DND-41 (cell line): ENCODE measurements around the gene AJAP1.

ENCODE experiments used
- ATAC-seq: fragments of 200-7000 bp; cut with Tn5 transposase; 3 replicates; pipeline ENCODE4 v1.9.1; 2021; ENCODE audit warnings: low read depth; ENCODE audit not compliant: insufficient read depth
- DNase-seq: peaks from one replicate; pipeline ENCODE4 v3.0.0-alpha.2; 2020
- H2AFZ ChIP-seq: 2 replicates; pipeline ENCODE4 v1.6.0; 2012; ENCODE audit warnings: low read depth, low read length
- H3K27ac ChIP-seq: 2 replicates; pipeline ENCODE4 v1.5.1; 2012; ENCODE audit warnings: low read length, inconsistent platforms
- H3K27me3 ChIP-seq: fragments of 200-600 bp; sonication (generic); 2 replicates; pipeline ENCODE4 v1.6.0; 2012; ENCODE audit warnings: low read length, mild to moderate bottlenecking, inconsistent platforms; ENCODE audit not compliant: insufficient read depth, poor library complexity
- H3K36me3 ChIP-seq: 2 replicates; pipeline ENCODE4 v1.5.1; 2012; ENCODE audit warnings: low read length, inconsistent platforms; ENCODE audit not compliant: insufficient read depth
- H3K4me1 ChIP-seq: 2 replicates; pipeline ENCODE4 v1.5.1; 2012; ENCODE audit warnings: mild to moderate bottlenecking, low read length; ENCODE audit not compliant: insufficient read depth
- H3K4me2 ChIP-seq: 2 replicates; pipeline ENCODE4 v1.6.0; 2012; ENCODE audit warnings: mild to moderate bottlenecking, moderate library complexity, low read length, inconsistent platforms; ENCODE audit not compliant: insufficient read depth
- H3K4me3 ChIP-seq, 2 experiments: fragments of 200-600 bp in 1 of 2; shearing (Covaris generic) in 1 of 2; 2 replicates each; pipeline ENCODE4 v1.5.1; 2012 to 2016; ENCODE audit warnings: inconsistent platforms in 2 of 2, low read length in 2 of 2, mild to moderate bottlenecking in 2 of 2, low read depth in 1 of 2, moderate library complexity in 1 of 2
- H3K79me2 ChIP-seq: 2 replicates; pipeline ENCODE4 v1.6.0; 2012; ENCODE audit warnings: low read length, inconsistent platforms; ENCODE audit not compliant: insufficient read depth
- H3K9ac ChIP-seq: 2 replicates; pipeline ENCODE4 v1.6.0; 2012; ENCODE audit warnings: low read depth, mild to moderate bottlenecking, inconsistent platforms, low read length, moderate library complexity
- H3K9me3 ChIP-seq: 2 replicates; pipeline ENCODE4 v1.5.1; 2012; ENCODE audit warnings: low read length, moderate library complexity, mild to moderate bottlenecking, inconsistent platforms; ENCODE audit not compliant: insufficient read depth, severe bottlenecking
- H4K20me1 ChIP-seq: 2 replicates; pipeline ENCODE4 v1.6.0; 2012; ENCODE audit warnings: low read length; ENCODE audit not compliant: insufficient read depth
- EZH2 ChIP-seq: IDR thresholded peaks from 3 replicates; pipeline ENCODE4 v1.6.1; 2012; ENCODE audit warnings: borderline replicate concordance, low read depth, mild to moderate bottlenecking, moderate library complexity, low read length, inconsistent platforms; ENCODE audit not compliant: severe bottlenecking
- TF ChIP-seq, protein P1 (sequence below): IDR thresholded peaks from 2 replicates; pipeline ENCODE4 v1.5.1; 2012; ENCODE audit warnings: borderline replicate concordance, low read length, moderate library complexity, mild to moderate bottlenecking; ENCODE audit not compliant: poor library complexity, severe bottlenecking; ENCODE audit errors: extremely low read depth

Gene AJAP1

DNA sequence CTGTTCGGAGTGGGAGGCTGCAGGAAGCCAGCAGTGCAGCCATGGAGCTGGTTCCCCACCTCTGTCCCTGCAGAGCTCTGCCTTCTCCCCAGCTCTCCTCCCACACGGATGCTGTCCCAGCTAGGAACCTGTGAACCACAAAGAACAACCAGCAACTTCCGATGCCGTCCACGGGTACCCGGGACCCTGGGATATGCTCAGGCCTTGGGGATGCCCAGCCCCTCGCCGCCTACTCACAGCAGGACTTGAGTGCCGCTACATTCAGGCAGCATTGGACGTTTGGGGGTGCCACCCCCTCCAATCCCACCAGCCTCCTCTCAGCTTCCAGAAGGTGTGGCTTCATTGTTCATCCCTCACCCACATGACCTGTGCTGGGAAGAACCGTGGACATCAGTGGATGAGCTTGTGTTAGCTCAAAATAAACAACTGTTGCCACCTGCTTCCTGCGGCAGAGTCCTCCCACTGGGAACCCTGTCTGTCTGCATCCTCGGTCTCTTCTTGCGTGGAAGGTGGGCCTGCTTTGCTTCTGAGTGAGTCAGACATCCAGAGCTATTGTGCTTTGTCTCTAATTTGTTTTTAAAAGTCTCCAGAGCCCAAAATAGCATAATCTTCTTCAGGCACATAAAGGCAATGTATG lies 20.1 kb upstream of the AJAP1 start:
- DNase-seq (no peak), ATAC-seq (no peak)
- no peaks in the 10 kb centered on the region for H4K20me1 ChIP-seq
- H3K27me3 ChIP-seq = no peaks in the 10 kb centered on the region
- no peaks in the 10 kb centered on the region for H3K79me2 ChIP-seq
- no peak overlapping the region for H2AFZ ChIP-seq
- no peak overlapping the region for H3K9ac ChIP-seq
- no peaks in the 10 kb centered on the region for H3K9me3 ChIP-seq
- H3K36me3 ChIP-seq = no peaks in the 10 kb centered on the region
- no peak overlapping the region for H3K4me2 ChIP-seq
- no peak overlapping the region for H3K27ac ChIP-seq
- TF ChIP-seq, protein P1, sequence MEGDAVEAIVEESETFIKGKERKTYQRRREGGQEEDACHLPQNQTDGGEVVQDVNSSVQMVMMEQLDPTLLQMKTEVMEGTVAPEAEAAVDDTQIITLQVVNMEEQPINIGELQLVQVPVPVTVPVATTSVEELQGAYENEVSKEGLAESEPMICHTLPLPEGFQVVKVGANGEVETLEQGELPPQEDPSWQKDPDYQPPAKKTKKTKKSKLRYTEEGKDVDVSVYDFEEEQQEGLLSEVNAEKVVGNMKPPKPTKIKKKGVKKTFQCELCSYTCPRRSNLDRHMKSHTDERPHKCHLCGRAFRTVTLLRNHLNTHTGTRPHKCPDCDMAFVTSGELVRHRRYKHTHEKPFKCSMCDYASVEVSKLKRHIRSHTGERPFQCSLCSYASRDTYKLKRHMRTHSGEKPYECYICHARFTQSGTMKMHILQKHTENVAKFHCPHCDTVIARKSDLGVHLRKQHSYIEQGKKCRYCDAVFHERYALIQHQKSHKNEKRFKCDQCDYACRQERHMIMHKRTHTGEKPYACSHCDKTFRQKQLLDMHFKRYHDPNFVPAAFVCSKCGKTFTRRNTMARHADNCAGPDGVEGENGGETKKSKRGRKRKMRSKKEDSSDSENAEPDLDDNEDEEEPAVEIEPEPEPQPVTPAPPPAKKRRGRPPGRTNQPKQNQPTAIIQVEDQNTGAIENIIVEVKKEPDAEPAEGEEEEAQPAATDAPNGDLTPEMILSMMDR = no peak
- no peak for TF ChIP-seq EZH2
- no peaks in the 10 kb centered on the region for H3K4me1 ChIP-seq
- no peak overlapping the region for H3K4me3 ChIP-seq

DNA sequence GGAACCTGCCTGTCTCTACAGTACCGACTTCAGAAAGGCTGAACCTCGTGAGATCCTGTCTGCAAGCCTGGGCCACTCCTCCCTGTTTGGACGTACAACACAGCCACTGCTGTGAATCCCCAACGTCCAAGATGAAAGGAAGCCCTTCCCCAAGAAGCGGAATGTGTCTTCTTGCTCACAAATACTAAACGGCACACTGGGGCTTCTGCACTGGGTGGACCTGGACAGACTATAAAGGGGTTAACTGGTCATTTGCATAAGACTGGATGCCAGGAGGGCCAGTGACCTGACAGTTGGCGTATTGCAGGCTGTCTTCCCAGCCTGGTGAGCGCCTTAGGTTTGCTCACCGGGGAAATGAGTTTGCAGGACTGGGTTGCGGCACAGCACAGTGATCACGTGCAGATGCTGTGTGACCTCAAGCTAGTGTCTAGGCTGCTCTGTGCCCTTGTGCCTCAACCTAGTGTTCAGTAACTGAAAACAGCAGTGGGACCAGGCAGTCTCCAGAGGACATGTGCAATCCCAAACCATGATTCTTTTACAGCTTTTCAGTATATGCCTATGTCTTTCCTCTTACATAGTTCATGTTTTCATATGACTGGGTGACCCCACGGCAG lies 19.5 kb upstream of the AJAP1 start:
- no peaks in the 10 kb centered on the region for H3K79me2 ChIP-seq
- no peak overlapping the region for H3K9ac ChIP-seq
- H3K4me3 ChIP-seq = no peak overlapping the region
- H3K27me3 ChIP-seq = no peaks in the 10 kb centered on the region
- DNase-seq (no peak), ATAC-seq (no peak)
- H2AFZ ChIP-seq = no peak overlapping the region
- no peak for TF ChIP-seq EZH2
- TF ChIP-seq, protein P1 = no peak
- no peak overlapping the region for H3K27ac ChIP-seq
- no peaks in the 10 kb centered on the region for H3K4me1 ChIP-seq
- no peaks in the 10 kb centered on the region for H4K20me1 ChIP-seq
- no peaks in the 10 kb centered on the region for H3K9me3 ChIP-seq
- H3K36me3 ChIP-seq = no peaks in the 10 kb centered on the region
- H3K4me2 ChIP-seq = no peak overlapping the region

DNA sequence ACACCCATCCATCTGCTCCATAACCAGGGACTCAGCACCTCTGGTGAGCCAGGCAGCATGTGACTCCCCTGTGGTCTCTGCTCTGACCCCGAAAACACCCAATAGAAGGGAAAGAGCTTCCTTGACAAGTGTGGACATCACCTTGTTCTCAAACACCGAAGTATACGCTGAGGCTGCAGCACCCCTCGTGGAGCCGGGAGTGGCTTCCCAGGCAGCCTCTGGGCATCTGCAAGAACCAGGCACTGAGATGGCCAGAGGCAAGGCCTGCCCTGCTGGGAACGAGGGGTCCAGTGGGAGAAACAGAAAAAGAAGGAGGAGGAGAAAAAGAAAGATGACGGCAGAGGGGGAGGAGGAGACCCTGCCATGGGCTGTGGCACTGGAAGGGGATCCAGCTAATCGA lies 18.2 kb upstream of the AJAP1 start:
- Histone ChIP-seq H2AFZ (no peak overlapping the region), H3K4me3 (no peak overlapping the region), H3K4me2 (no peak overlapping the region), H3K9ac (no peak overlapping the region), H3K27me3 (no peaks in the 10 kb centered on the region), H3K36me3 (no peaks in the 10 kb centered on the region), H3K27ac (no peak overlapping the region), H3K79me2 (no peaks in the 10 kb centered on the region), H4K20me1 (no peaks in the 10 kb centered on the region), H3K4me1 (no peaks in the 10 kb centered on the region), H3K9me3 (no peaks in the 10 kb centered on the region)
- DNase-seq = no peak
- TF ChIP-seq, protein P1 = no peak
- TF ChIP-seq EZH2 = no peak
- ATAC-seq = no peak
